Neural cell (in vitro differentiated cells): Measurements from ENCODE around the gene ARHGEF38. TPM values are rescaled to one million over a fixed set of nuclear protein-coding genes. Genes with fewer than 3 reads are reported as not detected.

Experiments
- H2AFZ ChIP-seq: fragments of 200-600, 300-800 bp; sonication (generic), shearing (Covaris generic); 2 replicates; pipeline ENCODE4 v1.6.0; 2014; ENCODE audit warnings: low read depth, mild to moderate bottlenecking, antibody characterized with exemption, low read length, moderate library complexity
- H3F3A ChIP-seq: fragments of 200-600 bp; shearing (Covaris generic); 2 replicates; pipeline ENCODE4 v1.6.1; 2016; ENCODE audit warnings: mild to moderate bottlenecking, moderate library complexity, mixed read lengths, antibody characterized with exemption, low read length; ENCODE audit not compliant: insufficient read depth, poor library complexity, severe bottlenecking
- H3K27ac ChIP-seq: fragments of 200-600, 300-800 bp; sonication (generic), shearing (Covaris generic); 2 replicates; pipeline ENCODE4 v1.5.1; 2014; ENCODE audit warnings: mild to moderate bottlenecking, low read length, moderate library complexity
- H3K27me3 ChIP-seq: fragments of 300-800, 200-600 bp; sonication (generic), shearing (Covaris generic); 2 replicates; pipeline ENCODE4 v1.6.0; 2014; ENCODE audit warnings: mild to moderate bottlenecking, low read depth, low read length, moderate library complexity; ENCODE audit not compliant: insufficient read depth
- H3K36me3 ChIP-seq: fragments of 300-800, 200-600 bp; sonication (generic), shearing (Covaris generic); 2 replicates; pipeline ENCODE4 v1.5.1; 2014; ENCODE audit warnings: mild to moderate bottlenecking, antibody characterized with exemption, low read length, moderate library complexity; ENCODE audit not compliant: insufficient read depth
- H3K4me2 ChIP-seq: fragments of 300-800, 200-600 bp; sonication (generic), shearing (Covaris generic); 2 replicates; pipeline ENCODE4 v1.6.0; 2014; ENCODE audit warnings: mild to moderate bottlenecking, low read length
- H3K4me3 ChIP-seq: fragments of 300-800, 200-600 bp; sonication (generic), shearing (Covaris generic); 2 replicates; pipeline ENCODE4 v1.5.1; 2014; ENCODE audit warnings: mild to moderate bottlenecking, low read length, moderate library complexity
- H3K79me2 ChIP-seq: fragments of 200-600 bp; shearing (Covaris generic); replicated peaks from 2 replicates; pipeline ENCODE4 v1.6.0; 2014; ENCODE audit warnings: mild to moderate bottlenecking, low read length, moderate library complexity; ENCODE audit not compliant: insufficient read depth
- H3K9ac ChIP-seq: fragments of 300-800, 200-600 bp; sonication (generic), shearing (Covaris generic); 2 replicates; pipeline ENCODE4 v1.6.1; 2016; ENCODE audit warnings: mild to moderate bottlenecking, low read length, mixed read lengths
- H3K9me2 ChIP-seq: fragments of 200-600 bp; shearing (Covaris generic); 2 replicates; pipeline ENCODE4 v1.6.1; 2016; ENCODE audit warnings: mild to moderate bottlenecking, low read length, mixed read lengths; ENCODE audit not compliant: insufficient read depth
- H3K9me3 ChIP-seq: fragments of 200-600, 300-800 bp; sonication (generic), shearing (Covaris generic); 2 replicates; pipeline ENCODE4 v1.6.1; 2016; ENCODE audit warnings: mild to moderate bottlenecking, mixed run types, low read length, moderate library complexity, mixed read lengths
- H4K20me1 ChIP-seq: fragments of 200-600 bp; shearing (Covaris generic); 2 replicates; pipeline ENCODE4 v1.6.1; 2016; ENCODE audit warnings: mild to moderate bottlenecking, mixed run types; ENCODE audit not compliant: insufficient read depth
- EP300 ChIP-seq: fragments of 450-650 bp; conservative IDR thresholded peaks from 2 replicates; pipeline ENCODE4 v1.6.1; 2014; ENCODE audit warnings: antibody characterized with exemption, mild to moderate bottlenecking, moderate library complexity; ENCODE audit not compliant: poor library complexity, severe bottlenecking
- EZH2 ChIP-seq: fragments of 200-600, 300-800 bp; shearing (Covaris generic), sonication (generic); IDR thresholded peaks from 2 replicates; pipeline ENCODE4 v1.6.1; 2014; ENCODE audit warnings: antibody characterized with exemption, low read length, borderline replicate concordance, mild to moderate bottlenecking; ENCODE audit not compliant: insufficient read depth, poor library complexity, severe bottlenecking
- MXI1 ChIP-seq: fragments of 450-650 bp; conservative IDR thresholded peaks from 2 replicates; pipeline ENCODE4 v1.6.1; 2014; ENCODE audit warnings: antibody characterized with exemption, mild to moderate bottlenecking; ENCODE audit not compliant: poor library complexity, severe bottlenecking
- POLR2AphosphoS5 ChIP-seq: IDR thresholded peaks from 2 replicates; pipeline ENCODE4 v1.6.1; 2012
- RAD21 ChIP-seq: fragments of 450-650 bp; conservative IDR thresholded peaks from 2 replicates; pipeline ENCODE4 v1.6.1; 2014; ENCODE audit warnings: antibody characterized with exemption, mild to moderate bottlenecking, moderate library complexity
- SMC3 ChIP-seq: fragments of 450-650 bp; conservative IDR thresholded peaks from 2 replicates; pipeline ENCODE4 v1.6.1; 2014; ENCODE audit warnings: antibody characterized with exemption, mild to moderate bottlenecking, moderate library complexity; ENCODE audit not compliant: poor library complexity
- TAF1 ChIP-seq: IDR thresholded peaks from 2 replicates; pipeline ENCODE4 v1.6.1; 2012; ENCODE audit warnings: low read depth
- polyA minus RNA-seq: library from RNA; depleted of rRNA, polyadenylated mRNA; stranded (reverse); fragments of >200 nt; gene quantifications from 2 replicates; pipeline ENCODE4 v1.2.3, GENCODE V29; 2014
- polyA plus RNA-seq: library from polyadenylated mRNA; depleted of rRNA; stranded (reverse); fragments of >200 nt; gene quantifications from 2 replicates; pipeline ENCODE4 v1.2.3, GENCODE V29; 2014
- TF ChIP-seq, protein P1 (sequence below): fragments of 450-650 bp; IDR thresholded peaks from 2 replicates; pipeline ENCODE4 v1.5.1; 2014; ENCODE audit warnings: antibody characterized with exemption, mild to moderate bottlenecking, moderate library complexity; ENCODE audit not compliant: poor library complexity, severe bottlenecking
- TF ChIP-seq, protein P2 (sequence below): IDR thresholded peaks from 2 replicates; pipeline ENCODE4 v1.6.1; 2012; ENCODE audit warnings: borderline replicate concordance

ARHGEF38 gene, protein sequence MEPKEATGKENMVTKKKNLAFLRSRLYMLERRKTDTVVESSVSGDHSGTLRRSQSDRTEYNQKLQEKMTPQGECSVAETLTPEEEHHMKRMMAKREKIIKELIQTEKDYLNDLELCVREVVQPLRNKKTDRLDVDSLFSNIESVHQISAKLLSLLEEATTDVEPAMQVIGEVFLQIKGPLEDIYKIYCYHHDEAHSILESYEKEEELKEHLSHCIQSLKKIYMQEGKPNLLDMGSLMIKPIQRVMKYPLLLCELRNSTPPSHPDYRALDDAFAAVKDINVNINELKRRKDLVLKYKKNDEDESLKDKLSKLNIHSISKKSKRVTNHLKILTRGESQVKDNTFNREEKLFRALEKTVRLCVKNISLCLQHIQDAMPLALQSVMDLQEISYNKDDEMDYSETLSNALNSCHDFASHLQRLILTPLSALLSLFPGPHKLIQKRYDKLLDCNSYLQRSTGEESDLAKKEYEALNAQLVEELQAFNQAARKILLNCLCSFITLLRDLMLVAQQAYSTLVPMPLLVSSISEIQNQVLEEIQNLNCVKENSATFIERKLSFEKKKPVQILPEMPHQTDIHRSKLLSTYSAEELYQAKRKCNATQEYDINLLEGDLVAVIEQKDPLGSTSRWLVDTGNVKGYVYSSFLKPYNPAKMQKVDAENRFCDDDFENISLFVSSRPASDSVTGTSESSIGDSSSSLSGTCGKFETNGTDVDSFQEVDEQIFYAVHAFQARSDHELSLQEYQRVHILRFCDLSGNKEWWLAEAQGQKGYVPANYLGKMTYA
- polyA plus RNA-seq (not detected in 2 replicates), polyA minus RNA-seq (not detected in 2 replicates)

DNA sequence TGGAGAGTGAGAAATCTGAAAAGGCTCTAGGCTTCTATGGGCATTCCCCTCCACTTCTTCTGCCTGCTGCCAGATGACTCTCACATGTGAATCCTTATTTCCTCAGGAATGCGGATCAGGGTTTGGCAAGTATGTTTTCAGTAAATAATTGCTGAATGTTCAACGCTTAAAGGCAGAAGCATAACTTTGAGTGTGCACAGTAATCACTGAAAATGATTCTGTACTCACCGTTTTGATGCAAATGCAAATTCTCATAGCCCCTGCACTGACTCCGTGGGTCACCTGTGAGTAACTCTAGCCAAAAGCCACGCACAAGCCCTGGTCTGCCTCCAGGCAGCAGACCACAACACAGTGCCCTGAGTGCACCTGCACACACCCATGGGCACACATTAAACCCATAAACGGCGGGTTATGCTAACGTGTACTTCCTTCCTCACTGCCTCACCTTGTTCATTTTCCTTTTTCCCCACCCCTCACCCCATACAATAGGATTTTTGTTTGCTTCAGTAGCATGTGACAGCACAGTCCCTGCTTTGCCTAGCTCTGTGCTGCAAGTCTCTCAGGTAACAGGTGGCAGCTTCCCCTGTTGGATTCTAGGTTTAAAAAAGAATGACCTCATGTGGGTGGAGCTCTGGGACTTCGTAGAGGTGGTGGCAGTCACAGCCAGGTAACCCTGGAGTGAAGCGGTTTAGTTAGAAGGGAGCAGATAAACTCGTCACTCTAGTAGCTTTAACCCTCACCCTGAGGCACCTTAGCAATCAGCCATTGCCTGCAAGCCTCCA, at the start of gene ARHGEF38:
Gene ARHGEF38, plus strand, starts transcription at position 656 of the 782 bp plus-strand sequence. CDS start 146 bp downstream, outside the sequence.
- Histone ChIP-seq H3F3A (no peaks in the 10 kb centered on the region), H3K9me3 (no peaks in the 10 kb centered on the region)

DNA sequence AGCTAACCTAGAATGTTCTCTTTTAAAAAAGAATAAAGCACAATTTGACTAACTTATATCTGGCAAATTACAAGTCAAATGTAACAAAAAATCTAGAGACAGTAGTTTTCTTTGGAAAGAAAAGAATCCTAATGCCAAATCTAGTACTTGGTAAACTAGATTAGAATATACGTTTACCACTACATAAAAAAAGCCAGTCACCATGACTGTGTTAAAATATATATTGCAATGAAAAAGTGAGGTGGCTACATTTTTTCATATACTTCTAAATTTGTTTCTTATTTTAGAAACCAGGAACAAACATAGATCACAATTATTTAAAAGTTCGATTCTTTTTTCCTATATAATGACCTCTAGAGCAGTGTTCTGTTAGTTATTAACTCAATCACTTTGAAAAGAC, 48.9 kb upstream of the ARHGEF38 start:
- Histone ChIP-seq H2AFZ (no peak overlapping the region), H4K20me1 (no peaks in the 10 kb centered on the region), H3F3A (no peaks in the 10 kb centered on the region), H3K9me2 (no peaks in the 10 kb centered on the region), H3K27ac (no peak overlapping the region), H3K4me2 (no peak overlapping the region), H3K27me3 (no peaks in the 10 kb centered on the region), H3K79me2 (no peaks in the 10 kb centered on the region), H3K36me3 (no peaks in the 10 kb centered on the region), H3K9me3 (no peaks in the 10 kb centered on the region), H3K9ac (no peak overlapping the region), H3K4me3 (no peak overlapping the region)
- no peak for TF ChIP-seq RAD21

More for the DNA sequence above, at the start of gene ARHGEF38:
- no peaks in the 10 kb centered on the region for H3K79me2 ChIP-seq
- H3K4me2 ChIP-seq, result no peak within 1 kb of the TSS
- no peak within 1 kb of the TSS for H3K4me3 ChIP-seq
- no peak within 1 kb of the TSS for H3K9ac ChIP-seq
- H3K9me2 ChIP-seq, result no peaks in the 10 kb centered on the region
- H2AFZ ChIP-seq, result no peak within 1 kb of the TSS
- no peaks in the 10 kb centered on the region for H4K20me1 ChIP-seq
- H3K27me3 ChIP-seq, result no peaks in the 10 kb centered on the region
- TF ChIP-seq, protein P1, sequence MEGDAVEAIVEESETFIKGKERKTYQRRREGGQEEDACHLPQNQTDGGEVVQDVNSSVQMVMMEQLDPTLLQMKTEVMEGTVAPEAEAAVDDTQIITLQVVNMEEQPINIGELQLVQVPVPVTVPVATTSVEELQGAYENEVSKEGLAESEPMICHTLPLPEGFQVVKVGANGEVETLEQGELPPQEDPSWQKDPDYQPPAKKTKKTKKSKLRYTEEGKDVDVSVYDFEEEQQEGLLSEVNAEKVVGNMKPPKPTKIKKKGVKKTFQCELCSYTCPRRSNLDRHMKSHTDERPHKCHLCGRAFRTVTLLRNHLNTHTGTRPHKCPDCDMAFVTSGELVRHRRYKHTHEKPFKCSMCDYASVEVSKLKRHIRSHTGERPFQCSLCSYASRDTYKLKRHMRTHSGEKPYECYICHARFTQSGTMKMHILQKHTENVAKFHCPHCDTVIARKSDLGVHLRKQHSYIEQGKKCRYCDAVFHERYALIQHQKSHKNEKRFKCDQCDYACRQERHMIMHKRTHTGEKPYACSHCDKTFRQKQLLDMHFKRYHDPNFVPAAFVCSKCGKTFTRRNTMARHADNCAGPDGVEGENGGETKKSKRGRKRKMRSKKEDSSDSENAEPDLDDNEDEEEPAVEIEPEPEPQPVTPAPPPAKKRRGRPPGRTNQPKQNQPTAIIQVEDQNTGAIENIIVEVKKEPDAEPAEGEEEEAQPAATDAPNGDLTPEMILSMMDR, result no peak
- no peak for TF ChIP-seq TAF1
- TF ChIP-seq EZH2, result no peak
- TF ChIP-seq POLR2AphosphoS5, result no peak
- no peak for TF ChIP-seq MXI1
- no peak for TF ChIP-seq SMC3
- TF ChIP-seq EP300, result no peak
- TF ChIP-seq, protein P2, sequence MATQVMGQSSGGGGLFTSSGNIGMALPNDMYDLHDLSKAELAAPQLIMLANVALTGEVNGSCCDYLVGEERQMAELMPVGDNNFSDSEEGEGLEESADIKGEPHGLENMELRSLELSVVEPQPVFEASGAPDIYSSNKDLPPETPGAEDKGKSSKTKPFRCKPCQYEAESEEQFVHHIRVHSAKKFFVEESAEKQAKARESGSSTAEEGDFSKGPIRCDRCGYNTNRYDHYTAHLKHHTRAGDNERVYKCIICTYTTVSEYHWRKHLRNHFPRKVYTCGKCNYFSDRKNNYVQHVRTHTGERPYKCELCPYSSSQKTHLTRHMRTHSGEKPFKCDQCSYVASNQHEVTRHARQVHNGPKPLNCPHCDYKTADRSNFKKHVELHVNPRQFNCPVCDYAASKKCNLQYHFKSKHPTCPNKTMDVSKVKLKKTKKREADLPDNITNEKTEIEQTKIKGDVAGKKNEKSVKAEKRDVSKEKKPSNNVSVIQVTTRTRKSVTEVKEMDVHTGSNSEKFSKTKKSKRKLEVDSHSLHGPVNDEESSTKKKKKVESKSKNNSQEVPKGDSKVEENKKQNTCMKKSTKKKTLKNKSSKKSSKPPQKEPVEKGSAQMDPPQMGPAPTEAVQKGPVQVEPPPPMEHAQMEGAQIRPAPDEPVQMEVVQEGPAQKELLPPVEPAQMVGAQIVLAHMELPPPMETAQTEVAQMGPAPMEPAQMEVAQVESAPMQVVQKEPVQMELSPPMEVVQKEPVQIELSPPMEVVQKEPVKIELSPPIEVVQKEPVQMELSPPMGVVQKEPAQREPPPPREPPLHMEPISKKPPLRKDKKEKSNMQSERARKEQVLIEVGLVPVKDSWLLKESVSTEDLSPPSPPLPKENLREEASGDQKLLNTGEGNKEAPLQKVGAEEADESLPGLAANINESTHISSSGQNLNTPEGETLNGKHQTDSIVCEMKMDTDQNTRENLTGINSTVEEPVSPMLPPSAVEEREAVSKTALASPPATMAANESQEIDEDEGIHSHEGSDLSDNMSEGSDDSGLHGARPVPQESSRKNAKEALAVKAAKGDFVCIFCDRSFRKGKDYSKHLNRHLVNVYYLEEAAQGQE, result no peak
- no peak for TF ChIP-seq RAD21
- no peaks in the 10 kb centered on the region for H3K36me3 ChIP-seq
- H3K27ac ChIP-seq, result no peak within 1 kb of the TSS
